ENCODE measurements around the gene GIT1. TPM values are rescaled to one million over a fixed set of nuclear protein-coding genes. Genes with fewer than 3 reads are reported as not detected.

The GIT1 gene
- polyA plus RNA-seq, 1 donor = 30.0 TPM

GRCh38 chr17:29593591-29594518, 4.4 kb upstream of the GIT1 start:
- no peak for DNase-seq

- no peak for DNase-seq
These were observed 3.6 kb upstream of the GIT1 start, which contains the start of gene ANKRD13B for GRCh38 chr17:29592850-29593551. Gene ANKRD13B (plus strand): TSS chr17:29593132. CDS start chr17:29593622, 490 bp downstream.

- DNase-seq = peak; percentile 90
These were observed 2.5 kb upstream of the GIT1 start for GRCh38 chr17:29591737-29592608.

- peak; percentile 80 for DNase-seq
These were observed 1.8 kb upstream of the GIT1 start for GRCh38 chr17:29591146-29591736.

GRCh38 chr17:29590411-29591145, 1.1 kb upstream of the GIT1 start:
- DNase-seq = no peak

- no peak for DNase-seq
These were observed 661 bp downstream of the GIT1 start for GRCh38 chr17:29588562-29589411.

GRCh38 chr17:29588017-29588561, 1.4 kb downstream of the GIT1 start:
- DNase-seq = no peak

GRCh38 chr17:29587591-29587990, 1.9 kb downstream of the GIT1 start:
- DNase-seq = no peak

- DNase-seq = no peak
These were observed 2.6 kb downstream of the GIT1 start for GRCh38 chr17:29586676-29587469.

GRCh38 chr17:29585080-29585751, 4.2 kb downstream of the GIT1 start:
- DNase-seq = no peak

GRCh38 chr17:29584452-29585079, 4.9 kb downstream of the GIT1 start:
- no peak for DNase-seq

- no peak for DNase-seq
These were observed 5.9 kb downstream of the GIT1 start for GRCh38 chr17:29583324-29584248.

GRCh38 chr17:29582772-29583171, 6.7 kb downstream of the GIT1 start:
- no peak for DNase-seq

- no peak for DNase-seq
These were observed 7.1 kb downstream of the GIT1 start for GRCh38 chr17:29582254-29582765.

- DNase-seq = no peak
These were observed 7.7 kb downstream of the GIT1 start for GRCh38 chr17:29581583-29582253.

All from hindlimb muscle (tissue), 1 donor.